K562 (cell line): ENCODE results near the gene SHH.

Experiments used
- ARID4B ChIP-seq: sonication (generic); formaldehyde crosslinking; IDR thresholded peaks from 2 replicates; pipeline ENCODE4 v1.8.0; 2022; ENCODE audit warnings: mild to moderate bottlenecking, missing genetic modification reagents
- CHD1 ChIP-seq: fragments of 200-600 bp; sonication (generic); IDR thresholded peaks from one replicate; pipeline ENCODE4 v1.6.1; 2012; ENCODE audit warnings: mild to moderate bottlenecking, moderate library complexity, low read length, inconsistent platforms
- MTA3 ChIP-seq: fragments of 450-650 bp; formaldehyde crosslinking; IDR thresholded peaks from 2 replicates; pipeline ENCODE4 v1.6.1; 2017; ENCODE audit warnings: mild to moderate bottlenecking, borderline replicate concordance
- PCBP2 ChIP-seq: fragments of 200-400 bp; formaldehyde crosslinking; IDR thresholded peaks from 2 replicates; pipeline ENCODE4 v1.6.1; 2018; ENCODE audit warnings: low read length, low read depth, mild to moderate bottlenecking, moderate library complexity; ENCODE audit not compliant: poor library complexity, severe bottlenecking
- POLR2A ChIP-seq: fragments of 450-650 bp; conservative IDR thresholded peaks from 2 replicates; pipeline ENCODE4 v1.6.1; 2016
- PREB ChIP-seq: sonication (generic); formaldehyde crosslinking; IDR thresholded peaks from 2 replicates; pipeline ENCODE4 v1.8.1; 2023; ENCODE audit warnings: mild to moderate bottlenecking, missing genetic modification reagents
- RBM22 ChIP-seq: fragments of 200-400 bp; formaldehyde crosslinking; IDR thresholded peaks from 2 replicates; pipeline ENCODE4 v1.6.1; 2018; ENCODE audit warnings: low read length, low read depth; ENCODE audit not compliant: poor library complexity, severe bottlenecking
- SP2 ChIP-seq: IDR thresholded peaks from 2 replicates; pipeline ENCODE4 v1.6.1; 2011; ENCODE audit warnings: mild to moderate bottlenecking, low read depth, low read length, moderate library complexity; ENCODE audit not compliant: poor library complexity, severe bottlenecking; ENCODE audit errors: extremely low read depth
- ZFX ChIP-seq: sonication (generic); formaldehyde crosslinking; IDR thresholded peaks from 2 replicates; pipeline ENCODE4 v1.8.0; 2022; ENCODE audit warnings: mild to moderate bottlenecking, missing genetic modification reagents, moderate library complexity
- ZNF12 ChIP-seq: sonication (generic); formaldehyde crosslinking; IDR thresholded peaks from 2 replicates; pipeline ENCODE4 v1.4.0; 2020; ENCODE audit warnings: mild to moderate bottlenecking, missing genetic modification reagents
- ZZZ3 ChIP-seq: fragments of 450-650 bp; IDR thresholded peaks from 2 replicates; pipeline ENCODE4 v1.6.1; 2016; ENCODE audit warnings: antibody characterized with exemption, mild to moderate bottlenecking, moderate library complexity
- TF ChIP-seq, protein P1 (sequence below): sonication (generic); formaldehyde crosslinking; IDR thresholded peaks from 2 replicates; pipeline ENCODE4 v1.8.0; 2022; ENCODE audit warnings: mild to moderate bottlenecking, low read depth, missing genetic modification reagents

- TF ChIP-seq SP2, result no peak
- TF ChIP-seq RBM22, result no peak
- TF ChIP-seq POLR2A, result no peak
- no peak for TF ChIP-seq PCBP2
- no peak for TF ChIP-seq ZFX (CRISPR knock-in tag)
- TF ChIP-seq PREB (CRISPR knock-in tag), result no peak
- no peak for TF ChIP-seq CHD1
- no peak for TF ChIP-seq MTA3
- TF ChIP-seq, protein P1, sequence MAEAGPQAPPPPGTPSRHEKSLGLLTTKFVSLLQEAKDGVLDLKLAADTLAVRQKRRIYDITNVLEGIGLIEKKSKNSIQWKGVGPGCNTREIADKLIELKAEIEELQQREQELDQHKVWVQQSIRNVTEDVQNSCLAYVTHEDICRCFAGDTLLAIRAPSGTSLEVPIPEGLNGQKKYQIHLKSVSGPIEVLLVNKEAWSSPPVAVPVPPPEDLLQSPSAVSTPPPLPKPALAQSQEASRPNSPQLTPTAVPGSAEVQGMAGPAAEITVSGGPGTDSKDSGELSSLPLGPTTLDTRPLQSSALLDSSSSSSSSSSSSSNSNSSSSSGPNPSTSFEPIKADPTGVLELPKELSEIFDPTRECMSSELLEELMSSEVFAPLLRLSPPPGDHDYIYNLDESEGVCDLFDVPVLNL, result no peak
- no peak for TF ChIP-seq ARID4B (CRISPR knock-in tag)
- no peak for TF ChIP-seq ZZZ3
- TF ChIP-seq ZNF12, result no peak
These were observed 16.9 kb downstream of the SHH start for GRCh38 chr7:155795401-155795800.
